HG02759 (cell line): Measurements from ENCODE around the gene PCCA.
"Not testable (repeated sequence)": the region's sequence is repeated elsewhere in the genome, so short reads cannot be mapped to it uniquely, and the experiment has no call there.

ENCODE experiments used
- ATAC-seq: cut with Tn5 transposase; IDR thresholded peaks from one replicate; pipeline ENCODE4 v1.9.1; 2021; ENCODE audit warnings: mild to moderate bottlenecking, moderate library complexity; ENCODE audit not compliant: unreplicated experiment

Gene PCCA

DNA sequence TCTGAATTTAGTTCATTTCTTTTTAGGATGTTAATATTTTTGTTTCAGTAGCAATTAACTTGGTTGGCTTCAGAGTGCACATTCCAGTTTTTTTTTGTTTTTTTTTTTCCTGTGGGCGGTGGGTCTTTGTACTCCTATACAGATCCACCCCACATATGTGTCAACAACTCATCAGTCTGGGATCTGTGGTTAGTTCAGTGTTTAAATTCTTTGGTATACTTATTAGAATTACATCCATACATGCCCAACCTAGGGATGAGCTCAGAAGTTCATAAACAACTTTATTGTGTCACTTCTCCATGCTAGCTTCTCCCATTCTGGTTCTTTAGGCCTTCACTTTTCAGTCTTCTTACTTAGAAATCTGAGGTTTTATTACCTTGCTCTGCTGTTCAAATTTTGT, 50.9 kb downstream of the PCCA start:
- no peak for ATAC-seq

DNA sequence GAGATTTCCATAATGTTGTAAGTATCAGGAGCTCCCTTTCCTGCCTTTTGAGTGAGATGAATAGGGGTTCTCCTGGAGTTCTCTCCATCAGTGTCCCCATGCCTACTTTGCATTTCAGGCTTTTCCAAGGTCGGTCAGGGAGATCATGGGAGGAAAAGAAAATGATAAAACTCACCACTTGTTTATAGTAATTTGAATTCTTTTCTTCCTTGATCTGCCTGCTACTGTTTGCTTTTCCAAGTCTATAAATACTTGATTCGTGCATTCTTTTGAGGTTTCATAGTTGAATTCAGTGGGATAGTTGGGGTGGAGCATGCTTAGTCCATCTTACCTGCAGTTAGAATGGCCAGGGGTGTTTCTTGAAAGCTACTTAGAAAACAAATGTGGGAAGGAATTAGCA, 51.5 kb downstream of the PCCA start:
- ATAC-seq = no peak

DNA sequence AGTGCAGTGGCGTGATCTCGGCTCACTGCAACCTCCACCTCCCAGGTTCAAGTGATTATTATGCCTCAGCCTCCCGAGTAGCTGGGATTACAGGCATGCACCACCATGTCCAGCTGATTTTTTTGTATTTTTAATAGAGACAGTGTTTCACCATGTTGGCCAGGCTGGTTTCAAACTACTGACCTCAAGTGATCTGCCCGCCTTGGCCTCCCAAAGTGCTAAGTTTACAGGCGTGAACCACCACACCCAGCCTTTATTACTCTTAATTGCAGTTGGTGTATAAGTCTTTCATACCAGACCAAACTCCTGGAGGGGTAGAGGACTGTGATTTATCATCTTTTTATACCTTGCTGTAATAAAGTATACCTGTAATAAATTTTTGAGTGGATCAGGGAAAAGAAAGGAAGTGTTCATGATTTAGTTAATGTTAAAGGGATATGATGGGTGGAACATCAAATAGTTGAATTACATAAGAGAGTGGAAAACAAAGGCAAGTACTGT, 52.6 kb downstream of the PCCA start:
- ATAC-seq = not testable (repeated sequence)

DNA sequence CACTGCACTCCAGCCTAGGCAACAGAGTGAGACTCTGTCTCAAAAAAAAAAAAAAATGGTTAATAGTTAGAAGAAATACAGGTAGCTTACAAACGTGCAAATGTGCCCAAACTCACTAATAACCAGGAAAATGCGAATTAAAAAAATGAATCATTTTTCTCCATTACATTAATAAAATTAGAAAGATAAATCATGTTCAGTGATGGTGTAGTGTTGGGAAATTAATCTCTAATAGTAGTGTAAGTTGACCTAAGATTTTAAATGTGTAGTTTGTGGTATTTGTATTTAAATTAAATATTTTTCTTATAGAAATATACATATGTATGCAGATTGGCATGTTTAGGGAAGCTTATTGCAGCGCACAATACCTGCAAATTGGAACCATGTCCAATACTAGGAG, 57.6 kb downstream of the PCCA start:
- no peak for ATAC-seq

DNA sequence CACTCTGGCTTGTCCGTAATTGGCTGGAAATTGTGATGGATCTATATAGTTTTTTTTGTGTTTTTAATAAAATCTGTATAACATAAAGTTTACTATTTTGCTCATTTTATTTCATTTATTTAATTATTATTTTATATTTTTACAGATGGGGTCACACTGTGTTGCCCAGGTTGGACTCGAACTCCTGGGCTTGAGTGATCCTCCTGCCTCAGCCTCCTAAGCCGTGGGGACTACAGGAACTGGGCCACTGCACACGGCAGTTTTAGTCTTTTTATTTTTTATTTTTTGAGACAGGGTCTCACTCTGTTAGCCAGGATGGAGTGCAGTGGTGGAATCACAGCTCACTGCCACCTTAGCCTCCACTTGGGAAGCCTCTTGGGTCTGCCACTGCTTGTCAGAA, 58.9 kb downstream of the PCCA start:
- no peak for ATAC-seq

DNA sequence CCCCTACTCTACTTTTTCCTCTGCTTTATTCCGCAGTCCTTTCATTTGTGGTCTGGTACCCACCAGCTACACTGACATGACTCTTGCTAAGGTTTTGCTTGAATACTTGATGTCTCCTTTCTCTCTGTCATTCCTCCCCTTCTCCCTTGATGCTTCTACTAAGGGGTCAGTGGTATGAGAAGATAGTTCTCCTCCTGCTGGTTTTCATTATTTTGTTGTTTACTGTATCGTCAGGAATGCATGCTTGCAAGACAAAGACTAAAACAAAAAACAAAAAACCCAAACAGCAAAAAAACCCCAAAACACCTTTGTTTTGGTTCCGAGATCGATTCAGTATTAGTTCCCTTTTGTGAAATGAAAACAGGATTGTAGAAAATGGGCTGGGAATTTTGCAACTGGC, 59.5 kb downstream of the PCCA start:
- no peak for ATAC-seq

DNA sequence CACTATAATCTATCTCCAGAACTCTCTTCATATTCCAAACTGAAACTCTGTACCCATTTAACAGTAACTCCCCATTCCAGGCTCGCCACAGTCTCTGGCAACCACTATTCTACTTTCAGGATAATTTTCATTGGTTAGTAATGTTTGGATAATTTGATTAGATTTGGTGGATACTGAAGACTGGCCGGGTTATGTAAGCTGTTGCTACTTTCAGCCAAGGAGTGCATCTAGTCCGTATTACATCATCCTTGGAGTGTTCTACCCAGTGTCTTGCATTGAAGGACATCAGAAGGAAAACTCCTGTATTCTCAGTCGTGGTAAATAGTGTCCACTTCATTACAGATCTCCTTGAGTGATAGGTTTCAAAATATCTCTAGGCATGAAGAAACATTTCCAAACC, 60.5 kb downstream of the PCCA start:
- ATAC-seq = no peak

DNA sequence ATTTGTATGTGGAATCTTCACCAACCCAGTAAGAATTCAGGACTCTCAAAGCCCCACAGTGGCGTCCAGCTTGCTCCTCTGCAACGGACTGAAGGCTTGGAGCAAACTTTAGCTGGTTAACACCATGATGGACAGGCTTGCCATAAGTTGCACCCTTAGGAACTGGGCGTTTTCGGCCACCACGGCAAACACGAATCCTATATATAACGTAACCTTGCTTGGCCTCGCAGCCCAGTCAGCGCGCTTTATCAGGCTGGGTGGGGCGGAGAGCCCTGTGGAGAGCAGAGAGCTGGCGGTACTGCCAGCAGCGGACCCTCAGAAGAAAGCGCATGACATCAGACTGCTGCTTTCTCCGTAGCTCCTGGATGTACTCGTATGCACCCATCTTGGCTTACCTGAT, 61.8 kb downstream of the PCCA start:
- ATAC-seq = not testable (repeated sequence)

DNA sequence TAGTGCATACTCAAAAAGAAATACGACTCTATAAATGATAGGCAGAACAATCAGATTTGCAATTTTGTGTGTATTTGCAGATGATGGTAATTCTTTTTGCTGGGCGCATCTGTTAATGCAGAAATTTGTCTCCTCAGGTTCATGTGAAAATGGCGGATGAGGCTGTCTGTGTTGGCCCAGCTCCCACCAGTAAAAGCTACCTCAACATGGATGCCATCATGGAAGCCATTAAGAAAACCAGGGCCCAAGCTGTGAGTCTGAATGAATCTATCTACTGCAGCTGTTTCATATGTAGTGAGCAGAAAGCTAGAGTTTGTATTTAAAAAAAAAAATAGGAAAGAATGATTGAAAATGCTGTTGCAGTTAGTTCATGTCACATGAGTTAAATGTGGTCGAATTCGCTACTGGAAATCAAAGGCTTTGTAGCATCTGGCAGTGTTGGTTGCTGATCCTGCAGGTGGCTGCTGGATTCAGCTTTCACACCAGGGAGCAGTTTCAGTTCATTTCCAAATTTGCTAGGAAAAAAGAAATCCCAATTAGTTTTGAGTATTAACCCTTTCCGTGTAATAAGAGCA, 66.0 kb downstream of the PCCA start:
- no peak for ATAC-seq

DNA sequence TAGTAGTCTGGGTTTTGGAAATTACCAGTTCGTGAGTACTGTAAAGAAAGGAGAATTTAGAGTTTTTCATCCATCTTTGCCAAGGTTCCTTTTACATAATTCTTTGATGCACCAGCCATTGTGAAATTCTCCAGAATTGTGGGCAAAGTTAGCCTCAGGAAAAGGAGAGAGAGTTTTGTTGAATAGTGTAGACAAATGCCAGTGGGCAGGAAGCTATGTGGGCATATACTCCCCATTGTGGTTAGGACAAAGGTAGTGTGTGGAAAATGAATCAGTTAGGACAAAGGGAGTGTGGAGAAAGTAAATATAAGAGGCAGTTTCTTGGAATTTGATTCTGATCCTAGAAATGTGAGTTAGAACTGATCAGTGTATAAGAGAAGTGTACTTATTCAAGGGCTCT, 67.9 kb downstream of the PCCA start:
- ATAC-seq = no peak

DNA sequence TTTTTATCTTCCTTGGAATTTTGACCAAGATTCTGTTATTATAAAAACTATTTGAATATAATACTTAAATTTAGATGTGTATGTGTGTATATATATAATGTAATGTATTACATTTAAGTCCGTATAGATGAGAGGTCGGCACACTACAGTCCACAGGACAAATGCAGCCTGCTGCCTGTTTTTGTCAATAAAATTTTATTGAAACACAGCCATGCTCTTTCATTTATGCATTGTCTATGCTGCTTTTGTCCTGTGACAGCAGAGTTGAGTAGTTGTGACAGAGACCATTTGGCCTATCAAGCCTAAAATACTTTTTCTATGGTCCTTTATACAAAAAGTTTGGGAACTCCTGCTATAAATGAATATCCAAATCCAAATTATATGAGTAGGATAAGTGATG, 69.7 kb downstream of the PCCA start:
- ATAC-seq = no peak

DNA sequence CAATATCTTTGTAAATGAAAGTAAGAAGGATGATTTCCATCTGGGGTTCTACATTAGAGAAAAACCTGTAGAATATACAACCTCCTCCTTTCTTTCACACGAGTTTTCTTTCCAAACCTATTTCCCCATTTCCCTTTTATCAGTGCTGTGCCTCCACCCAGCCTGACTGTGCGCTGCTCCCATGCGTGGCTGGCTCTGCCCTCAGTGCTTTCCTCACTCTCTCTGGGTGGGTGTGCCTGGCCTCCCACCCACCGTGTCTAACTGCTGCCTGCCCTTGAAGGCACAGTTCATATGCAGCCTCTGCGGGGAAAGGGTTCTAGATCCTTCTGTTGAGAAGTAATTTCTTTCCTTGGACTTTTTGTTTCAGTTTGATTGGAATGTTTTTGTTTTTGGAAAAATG, 70.7 kb downstream of the PCCA start:
- ATAC-seq = no peak

DNA sequence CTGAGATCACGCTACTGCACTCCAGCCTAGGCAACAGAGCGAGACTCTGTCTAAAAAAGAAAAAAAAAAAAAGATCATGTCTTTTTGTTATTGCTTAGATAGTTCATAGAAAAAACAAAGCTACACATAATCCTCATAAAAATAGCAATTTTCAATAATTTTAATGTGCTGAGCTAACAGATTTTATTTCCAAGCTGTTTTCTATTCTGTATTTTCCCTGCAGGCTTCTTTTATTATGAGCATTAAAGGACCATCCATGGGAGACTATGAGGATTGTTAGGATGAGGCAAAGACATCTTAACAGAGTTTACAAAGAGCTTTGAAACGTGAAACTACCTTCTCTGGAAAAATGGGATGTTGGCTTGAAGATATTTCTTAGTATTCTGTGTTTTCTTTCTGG, 71.6 kb downstream of the PCCA start:
- no peak for ATAC-seq

DNA sequence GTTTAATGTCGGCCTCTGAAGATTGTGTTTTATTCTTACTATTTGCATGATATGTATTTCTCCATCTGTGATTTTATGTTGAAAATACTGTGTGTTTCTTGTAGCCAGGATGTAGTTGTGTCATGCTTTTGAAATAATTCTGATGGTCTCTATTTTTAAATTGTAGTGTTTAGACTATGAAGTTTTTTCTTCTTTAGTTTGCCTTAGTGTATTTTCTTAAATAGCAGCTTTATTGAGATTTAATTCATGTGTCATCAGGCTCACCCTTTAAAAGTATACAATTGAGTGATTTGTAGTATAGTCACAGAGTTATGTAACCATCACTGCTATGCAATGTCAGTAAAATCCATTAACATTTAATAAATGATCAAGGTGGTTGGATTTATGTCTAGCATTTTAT, 74.5 kb downstream of the PCCA start:
- no peak for ATAC-seq

DNA sequence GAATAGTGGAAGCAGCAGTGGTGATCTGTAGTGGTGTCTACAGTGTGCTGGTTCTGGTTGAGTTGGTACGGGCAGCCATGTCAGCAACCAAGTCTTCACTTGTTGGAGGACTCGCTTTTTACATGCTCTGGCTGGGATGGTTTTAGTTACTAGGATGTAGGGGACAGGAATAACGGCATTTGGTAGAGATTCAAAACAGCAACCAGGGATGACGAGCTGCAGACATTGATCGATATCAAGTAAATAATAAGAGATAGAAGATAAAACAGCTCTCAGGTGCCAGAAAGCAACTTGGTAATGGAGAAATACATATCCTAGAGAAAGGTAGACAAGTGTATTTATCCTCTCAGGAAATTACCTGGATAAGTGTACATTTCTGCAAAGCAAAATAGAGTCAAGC, 84.3 kb downstream of the PCCA start:
- ATAC-seq = no peak

DNA sequence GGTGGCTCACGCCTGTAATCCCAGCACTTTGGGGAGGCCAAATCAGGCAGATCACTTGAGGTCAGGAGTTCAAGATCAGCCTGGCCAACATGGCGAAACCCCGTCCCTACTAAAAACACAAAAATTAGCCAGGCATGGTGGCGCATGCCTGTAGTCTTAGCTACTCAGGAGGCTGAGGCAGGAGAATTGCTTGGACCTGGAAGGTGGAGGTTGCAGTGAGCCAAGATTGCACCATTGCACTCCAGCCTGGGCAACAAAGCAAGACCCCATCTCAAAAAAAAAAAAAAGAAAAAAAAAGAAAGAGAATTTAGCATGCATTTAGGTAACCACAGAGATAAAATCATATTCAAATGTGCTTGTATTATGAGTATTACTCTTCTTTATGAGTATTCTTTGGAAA, 85.6 kb downstream of the PCCA start:
- ATAC-seq = not testable (repeated sequence)

DNA sequence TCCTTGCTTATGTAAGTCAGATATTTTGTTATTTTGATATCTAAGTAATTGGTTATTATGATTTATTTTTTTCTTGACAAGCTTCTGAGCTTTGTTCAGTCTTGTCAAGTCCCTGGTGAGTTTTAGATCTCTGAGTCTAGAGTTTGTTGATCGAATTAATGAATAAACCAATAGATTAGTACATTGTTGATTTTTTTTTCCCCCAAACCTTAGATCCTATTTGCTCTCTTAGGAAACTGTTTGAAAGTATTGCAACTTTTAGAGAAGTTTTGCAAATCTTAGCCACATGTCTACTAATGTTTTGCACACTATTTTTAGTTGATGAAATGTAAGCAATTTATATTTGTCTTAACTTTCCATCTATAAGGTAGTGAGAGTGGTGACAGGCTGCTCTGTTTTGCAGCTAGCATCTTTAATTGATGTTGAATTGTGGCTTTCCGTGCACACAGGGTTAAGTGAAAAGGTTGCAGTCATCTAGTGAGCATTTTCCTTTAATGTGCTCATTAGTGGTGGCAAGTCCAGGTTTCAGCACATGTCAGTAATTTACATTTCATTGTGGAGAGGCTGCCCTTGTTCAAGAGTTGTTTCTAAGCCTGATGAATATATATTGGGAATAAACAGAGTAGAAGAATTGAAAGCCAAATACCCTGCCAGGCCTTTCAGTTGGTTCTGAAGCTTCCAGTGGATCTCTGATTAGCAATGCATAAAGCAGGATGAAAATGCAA, 86.3 kb downstream of the PCCA start:
- ATAC-seq = no peak

DNA sequence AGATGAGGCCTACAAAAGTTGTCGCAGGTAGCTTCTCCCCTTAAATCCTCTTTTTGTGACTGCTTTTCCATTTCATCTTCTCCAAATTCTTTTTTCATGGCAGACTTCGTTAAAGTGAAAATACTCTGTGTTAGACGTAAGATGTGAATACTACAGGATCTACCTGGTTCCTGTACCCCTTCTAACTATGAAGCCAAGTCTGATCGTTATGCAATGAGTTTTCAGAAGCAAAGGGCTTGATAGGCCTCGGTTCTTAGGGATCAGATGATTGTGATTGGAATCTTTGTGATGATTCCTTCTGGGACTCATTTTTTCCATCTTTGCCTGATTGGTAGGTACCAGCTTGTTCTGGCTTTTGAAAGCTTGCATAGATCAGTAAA, 86.9 kb downstream of the PCCA start:
- no peak for ATAC-seq

DNA sequence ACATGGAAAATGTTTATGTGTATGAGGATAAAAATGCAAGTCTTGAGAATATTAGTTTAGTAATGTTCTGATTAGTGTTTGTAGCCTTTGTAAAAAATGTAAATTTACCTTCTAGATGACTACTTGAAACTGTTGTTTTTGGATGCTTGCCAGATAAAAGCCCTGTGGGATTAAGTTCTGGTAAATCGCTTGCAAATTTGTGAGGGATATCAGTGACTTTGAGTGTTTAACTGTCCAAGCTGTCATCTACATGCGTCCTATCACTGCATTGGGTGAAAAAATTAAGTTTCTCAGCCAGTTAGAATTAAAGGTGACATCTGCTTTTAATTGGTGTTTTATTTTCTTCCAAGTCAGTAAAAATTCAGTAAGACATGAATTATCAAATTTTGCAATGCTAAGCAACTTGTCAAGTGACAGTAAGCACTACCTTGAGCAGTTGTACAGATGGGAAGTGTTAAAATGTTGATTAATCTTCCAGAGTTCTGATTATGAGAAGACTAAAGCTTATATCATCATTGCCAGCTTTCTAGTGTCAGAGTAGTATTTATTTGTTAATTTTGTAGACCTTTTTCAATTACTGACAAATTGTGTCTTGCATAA, 88.0 kb downstream of the PCCA start:
- ATAC-seq = no peak

DNA sequence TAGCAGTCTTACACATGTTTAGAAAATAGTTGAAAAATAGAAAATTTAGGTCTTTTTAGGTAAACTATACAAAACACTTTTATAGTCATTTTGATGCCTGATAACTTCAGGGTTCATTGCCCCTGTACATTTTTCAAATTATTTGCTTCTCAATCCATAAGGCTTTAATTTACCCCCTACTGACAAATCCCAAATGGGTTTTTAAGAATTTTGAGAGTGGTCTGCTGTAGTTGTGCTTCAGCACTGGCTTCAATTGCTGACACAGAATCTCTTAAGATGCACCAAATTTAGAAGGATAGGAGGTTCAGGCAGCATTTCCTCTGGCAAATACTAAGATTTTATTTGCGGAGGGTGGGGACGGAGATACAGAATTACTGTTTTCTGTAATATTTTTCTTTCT, 89.4 kb downstream of the PCCA start:
- ATAC-seq = no peak

DNA sequence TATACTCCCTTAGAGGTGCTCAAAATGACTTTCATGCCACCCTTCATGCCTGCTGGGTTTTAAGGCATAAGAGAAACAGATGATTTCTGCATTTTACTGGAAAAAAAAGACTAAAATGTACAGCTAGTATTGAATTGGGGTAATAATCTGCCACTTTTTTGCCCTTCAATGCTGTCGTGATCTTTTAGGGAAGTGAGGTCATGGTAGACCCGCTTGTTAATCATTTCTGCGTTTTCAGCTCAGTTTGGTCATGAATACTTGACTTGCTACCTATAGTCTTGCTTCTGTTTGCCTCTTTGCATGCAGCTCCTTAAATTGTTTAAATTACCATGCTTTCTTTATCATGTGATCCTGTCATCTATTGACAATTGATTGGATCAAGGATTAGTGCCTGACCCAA, 90.4 kb downstream of the PCCA start:
- no peak for ATAC-seq

DNA sequence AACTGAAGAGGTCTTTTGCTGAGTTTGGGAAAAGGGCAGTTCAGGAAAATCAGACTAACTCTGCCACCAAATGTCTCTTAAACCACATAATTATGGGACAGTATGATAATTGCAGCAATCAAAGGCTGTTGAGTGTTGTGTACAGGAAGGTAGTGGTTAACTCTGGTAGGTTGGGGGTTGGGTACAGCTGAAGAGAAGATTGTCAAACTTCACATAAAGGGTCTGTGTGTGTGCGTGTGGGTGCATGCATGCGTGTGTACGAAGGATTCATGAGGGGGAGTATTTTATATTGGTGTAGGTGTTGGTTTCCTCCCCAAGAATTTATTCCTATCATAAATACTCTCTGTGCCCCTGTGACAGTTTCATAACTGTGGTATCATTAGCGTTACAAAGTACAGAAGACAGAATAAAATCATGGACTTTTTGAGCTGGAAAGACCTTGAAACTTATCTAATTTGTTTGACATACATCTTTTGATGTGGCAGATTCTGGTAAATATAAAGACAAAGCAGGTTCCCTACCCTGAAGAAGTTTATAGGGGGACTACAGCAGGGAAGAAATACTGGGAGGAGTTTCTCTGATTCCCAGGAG, 94.1 kb downstream of the PCCA start:
- ATAC-seq = no peak
